ENCODE results near the gene IFITM5.
"Not testable (repeated sequence)": the region's sequence is repeated elsewhere in the genome, so short reads cannot be mapped to it uniquely, and the experiment has no call there.

The IFITM5 gene

GRCh38 chr11:328012-328411 lies 28.7 kb upstream of the IFITM5 start:
- DNase-seq (ENCODE audit: low spot score) = no peak

GRCh38 chr11:327581-327923 lies 28.2 kb upstream of the IFITM5 start:
- no peak for DNase-seq (ENCODE audit: low spot score)

- DNase-seq (ENCODE audit: low spot score) = peak; percentile 72
Measured at GRCh38 chr11:326842-327580, 27.7 kb upstream of the IFITM5 start.

GRCh38 chr11:326592-326841 lies 27.2 kb upstream of the IFITM5 start:
- DNase-seq (ENCODE audit: low spot score) = no peak

- no peak for DNase-seq (ENCODE audit: low spot score)
Measured at GRCh38 chr11:325796-326591, 26.7 kb upstream of the IFITM5 start.

- not testable (repeated sequence) for DNase-seq (ENCODE audit: low spot score)
Measured at GRCh38 chr11:324593-325517, 25.5 kb upstream of the IFITM5 start.

GRCh38 chr11:324156-324555 lies 24.8 kb upstream of the IFITM5 start:
- DNase-seq (ENCODE audit: low spot score) = no peak

- not testable (repeated sequence) for DNase-seq (ENCODE audit: low spot score)
Measured at GRCh38 chr11:319888-320273, 20.6 kb upstream of the IFITM5 start.

GRCh38 chr11:319121-319887 lies 20.0 kb upstream of the IFITM5 start:
- DNase-seq (ENCODE audit: low spot score) = not testable (repeated sequence)

- not testable (repeated sequence) for DNase-seq (ENCODE audit: low spot score)
Measured at GRCh38 chr11:318405-319120, 19.2 kb upstream of the IFITM5 start.

- not testable (repeated sequence) for DNase-seq (ENCODE audit: low spot score)
Measured at GRCh38 chr11:317668-318404, 18.5 kb upstream of the IFITM5 start.

- no peak for DNase-seq (ENCODE audit: low spot score)
Measured at GRCh38 chr11:316891-317301, 17.6 kb upstream of the IFITM5 start.

GRCh38 chr11:316031-316701 lies 16.8 kb upstream of the IFITM5 start:
- DNase-seq (ENCODE audit: low spot score) = no peak

- no peak for DNase-seq (ENCODE audit: low spot score)
Measured at GRCh38 chr11:315516-315994, 16.2 kb upstream of the IFITM5 start.

GRCh38 chr11:315051-315481 lies 15.7 kb upstream of the IFITM5 start:
- no peak for DNase-seq (ENCODE audit: low spot score)

- not testable (repeated sequence) for DNase-seq (ENCODE audit: low spot score)
Measured at GRCh38 chr11:314554-314875, 15.2 kb upstream of the IFITM5 start.

GRCh38 chr11:313787-314553 lies 14.6 kb upstream of the IFITM5 start, which contains the start of gene IFITM1:
Gene IFITM1, plus strand, starts transcription at chr11:314040. Its CDS starts 131 bp downstream, at chr11:314171.
- DNase-seq (ENCODE audit: low spot score) = no peak

GRCh38 chr11:313304-313786 lies 14.0 kb upstream of the IFITM5 start:
- no peak for DNase-seq (ENCODE audit: low spot score)

Data from pons (tissue), 1 donor.